UCSD-AML1 (cell line): ENCODE measurements around the gene AMDHD2.

Experiments
- DNase-seq: peaks from one replicate; lab custom pipeline; 2025; ENCODE audit not compliant: unreplicated experiment; lab: John Stamatoyannopoulos, UW

AMDHD2 gene

GRCh38 chr16:2482708-2483534, 37.2 kb upstream of the AMDHD2 start:
- DNase-seq = no peak

GRCh38 chr16:2483939-2484897, 36.0 kb upstream of the AMDHD2 start:
- no peak for DNase-seq

GRCh38 chr16:2484898-2485508, 35.2 kb upstream of the AMDHD2 start:
- DNase-seq = no peak

GRCh38 chr16:2485811-2486507, 34.2 kb upstream of the AMDHD2 start:
- DNase-seq = peak; percentile 52

- peak; percentile 63 for DNase-seq
Measured at GRCh38 chr16:2486645-2487516, 33.3 kb upstream of the AMDHD2 start.

- DNase-seq = no peak
Measured at GRCh38 chr16:2487517-2487842, 32.7 kb upstream of the AMDHD2 start.

- peak; percentile 76 for DNase-seq
Measured at GRCh38 chr16:2487903-2488531, 32.2 kb upstream of the AMDHD2 start.

GRCh38 chr16:2489581-2489980, 30.6 kb upstream of the AMDHD2 start:
- no peak for DNase-seq

GRCh38 chr16:2490190-2491105, 29.7 kb upstream of the AMDHD2 start:
- DNase-seq = no peak

GRCh38 chr16:2492292-2492691, 27.9 kb upstream of the AMDHD2 start:
- DNase-seq = no peak

GRCh38 chr16:2493605-2494004, 26.6 kb upstream of the AMDHD2 start:
- DNase-seq = no peak

GRCh38 chr16:2494616-2495015, 25.6 kb upstream of the AMDHD2 start:
- DNase-seq = no peak

- DNase-seq = no peak
Measured at GRCh38 chr16:2495041-2495440, 25.1 kb upstream of the AMDHD2 start.

- no peak for DNase-seq
Measured at GRCh38 chr16:2496223-2497115, 23.7 kb upstream of the AMDHD2 start.

- DNase-seq = no peak
Measured at GRCh38 chr16:2497116-2497630, 23.0 kb upstream of the AMDHD2 start.

GRCh38 chr16:2497695-2498484, 22.3 kb upstream of the AMDHD2 start:
- DNase-seq = no peak
